Osteoblast (primary cell): ENCODE data around the gene KIRREL3. TPM values are rescaled to one million over a fixed set of nuclear protein-coding genes. Genes with fewer than 3 reads are reported as not detected.

Experiments
- DNase-seq: peaks from one replicate; pipeline ENCODE4 v3.0.0; 2011; ENCODE audit warnings: low spot score, mixed read lengths; ENCODE audit not compliant: insufficient read length; ENCODE audit errors: missing footprints
- H2AFZ ChIP-seq: 2 replicates; pipeline ENCODE4 v1.6.0; 2011; ENCODE audit warnings: mild to moderate bottlenecking, low read length
- H3K27ac ChIP-seq: 2 replicates; pipeline ENCODE4 v1.5.1; 2011; ENCODE audit warnings: mild to moderate bottlenecking, low read depth, low read length, moderate library complexity
- H3K27me3 ChIP-seq: 2 replicates; pipeline ENCODE4 v1.6.0; 2012; ENCODE audit warnings: mild to moderate bottlenecking, control low read depth, inconsistent platforms, low read length, moderate library complexity; ENCODE audit not compliant: insufficient read depth
- H3K36me3 ChIP-seq: 2 replicates; pipeline ENCODE4 v1.5.1; 2011; ENCODE audit warnings: mild to moderate bottlenecking, low read length, control low read depth, moderate library complexity; ENCODE audit not compliant: insufficient read depth
- H3K4me1 ChIP-seq: 2 replicates; pipeline ENCODE4 v1.5.1; 2011; ENCODE audit warnings: mild to moderate bottlenecking, low read length, control low read depth, moderate library complexity; ENCODE audit not compliant: insufficient read depth
- H3K4me2 ChIP-seq: 2 replicates; pipeline ENCODE4 v1.6.0; 2011; ENCODE audit warnings: mild to moderate bottlenecking, low read length; ENCODE audit not compliant: insufficient read depth
- H3K4me3 ChIP-seq: fragments of 200-600 bp; sonication (generic); 3 replicates; pipeline ENCODE4 v1.5.1; 2012; ENCODE audit warnings: mild to moderate bottlenecking, low read length, inconsistent platforms; ENCODE audit not compliant: insufficient read depth
- H3K79me2 ChIP-seq: 2 replicates; pipeline ENCODE4 v1.6.0; 2012; ENCODE audit warnings: mild to moderate bottlenecking, low read length, control low read depth, inconsistent platforms; ENCODE audit not compliant: insufficient read depth
- H3K9me3 ChIP-seq: 2 replicates; pipeline ENCODE4 v1.5.1; 2011; ENCODE audit warnings: low read depth, low read length, control low read depth
- H4K20me1 ChIP-seq: 2 replicates; pipeline ENCODE4 v1.6.0; 2012; ENCODE audit warnings: mild to moderate bottlenecking, low read length, control low read depth; ENCODE audit not compliant: insufficient read depth
- CTCF ChIP-seq: IDR thresholded peaks from 2 replicates; pipeline ENCODE4 v1.5.1; 2011; ENCODE audit warnings: mild to moderate bottlenecking, low read depth, low read length, moderate library complexity; ENCODE audit errors: extremely low read depth
- total RNA-seq: library from RNA; depleted of rRNA; stranded (reverse); fragments of >200 nt; gene quantifications from 2 replicates; pipeline ENCODE4 v1.2.3, GENCODE V29; 2012

KIRREL3 gene
- total RNA-seq, 1 donor, result 3.6 TPM

GRCh38 chr11:126834573-126834972 lies 166.0 kb downstream of the KIRREL3 start:
- H2AFZ ChIP-seq, result no peak overlapping the region
- DNase-seq, result no peak

GRCh38 chr11:126834149-126834548 lies 166.4 kb downstream of the KIRREL3 start:
- Histone ChIP-seq H4K20me1 (no peaks in the 10 kb centered on the region), H3K4me2 (peak overlapping the region; percentile 40), H3K27ac (peak overlapping the region; percentile 80), H3K9me3 (no peaks in the 10 kb centered on the region), H3K79me2 (no peaks in the 10 kb centered on the region), H3K27me3 (no peaks in the 10 kb centered on the region), H2AFZ (no peak overlapping the region), H3K36me3 (no peaks in the 10 kb centered on the region), H3K4me3 (no peak overlapping the region), H3K4me1 (peaks cover 14% of the 10 kb centered on the region)
- TF ChIP-seq CTCF, result no peak
- DNase-seq, result no peak

More at GRCh38 chr11:126834573-126834972, 166.0 kb downstream of the KIRREL3 start:
- peak overlapping the region; percentile 80 for H3K27ac ChIP-seq
- H3K4me1 ChIP-seq, result peaks cover 14% of the 10 kb centered on the region
- no peaks in the 10 kb centered on the region for H4K20me1 ChIP-seq
- no peaks in the 10 kb centered on the region for H3K36me3 ChIP-seq
- H3K9me3 ChIP-seq, result no peaks in the 10 kb centered on the region
- H3K4me3 ChIP-seq, result no peak overlapping the region
- no peak for TF ChIP-seq CTCF
- H3K79me2 ChIP-seq, result no peaks in the 10 kb centered on the region
- H3K27me3 ChIP-seq, result no peaks in the 10 kb centered on the region
- H3K4me2 ChIP-seq, result peak overlapping the region; percentile 40

GRCh38 chr11:126833065-126833464 lies 167.5 kb downstream of the KIRREL3 start:
- H3K27me3 ChIP-seq, result no peaks in the 10 kb centered on the region
- H3K4me3 ChIP-seq, result no peak overlapping the region
- no peak for TF ChIP-seq CTCF
- no peak for DNase-seq
- H2AFZ ChIP-seq, result no peak overlapping the region
- H3K79me2 ChIP-seq, result no peaks in the 10 kb centered on the region
- no peak overlapping the region for H3K4me2 ChIP-seq
- no peaks in the 10 kb centered on the region for H4K20me1 ChIP-seq
- H3K36me3 ChIP-seq, result no peaks in the 10 kb centered on the region
- H3K27ac ChIP-seq, result no peak overlapping the region
- no peaks in the 10 kb centered on the region for H3K9me3 ChIP-seq
- H3K4me1 ChIP-seq, result peaks cover 14% of the 10 kb centered on the region

- DNase-seq, result no peak
- H3K27me3 ChIP-seq, result no peaks in the 10 kb centered on the region
- H4K20me1 ChIP-seq, result no peaks in the 10 kb centered on the region
- H3K27ac ChIP-seq, result no peak overlapping the region
- no peak for TF ChIP-seq CTCF
- H3K36me3 ChIP-seq, result no peaks in the 10 kb centered on the region
- H3K4me3 ChIP-seq, result no peak overlapping the region
- no peak overlapping the region for H2AFZ ChIP-seq
- H3K9me3 ChIP-seq, result no peaks in the 10 kb centered on the region
- peaks cover 14% of the 10 kb centered on the region for H3K4me1 ChIP-seq
- H3K4me2 ChIP-seq, result no peak overlapping the region
- H3K79me2 ChIP-seq, result no peaks in the 10 kb centered on the region
Measured at GRCh38 chr11:126832387-126832786, 168.2 kb downstream of the KIRREL3 start.
